K562 (cell line): Measurements from ENCODE around the gene NTRK3.

ENCODE experiments used
- HDGF ChIP-seq: fragments of 450-650 bp; IDR thresholded peaks from 2 replicates; pipeline ENCODE4 v1.6.1; 2016
- POLR2AphosphoS5 ChIP-seq: IDR thresholded peaks from 2 replicates; pipeline ENCODE4 v1.6.1; 2011; ENCODE audit warnings: mild to moderate bottlenecking, low read depth, low read length, moderate library complexity; ENCODE audit not compliant: control insufficient read depth, insufficient read depth
- SMARCA5 ChIP-seq: fragments of 450-650 bp; IDR thresholded peaks from 2 replicates; pipeline ENCODE4 v1.6.1; 2016

- TF ChIP-seq POLR2AphosphoS5 (no peak), SMARCA5 (no peak), HDGF (no peak)
Measured at GRCh38 chr15:88100181-88100580, 156.4 kb downstream of the NTRK3 start.
